HTR-8/SVneo (cell line): ENCODE data around the gene POLG2.
"Not testable (repeated sequence)": the region's sequence is repeated elsewhere in the genome, so short reads cannot be mapped to it uniquely, and the experiment has no call there.

Source experiments
- DNase-seq: peaks from one replicate; pipeline ENCODE4 v3.0.0; 2011; ENCODE audit warnings: low spot score, mixed read lengths; ENCODE audit not compliant: insufficient read length
- FAIRE-seq: peaks from 2 replicates; lab custom pipeline; 2011; peaks lifted over from hg19 to GRCh38; lab: Jason Lieb, UNC

Gene POLG2

GRCh38 chr17:64492481-64493109 lies 4.3 kb downstream of the POLG2 start:
- no peak for DNase-seq
- FAIRE-seq: no peak

GRCh38 chr17:64491994-64492393 lies 4.9 kb downstream of the POLG2 start:
- DNase-seq (no peak), FAIRE-seq (no peak)

- no peak for DNase-seq
- no peak for FAIRE-seq
Measured at GRCh38 chr17:64491034-64491860, 5.6 kb downstream of the POLG2 start.

- no peak for DNase-seq
- no peak for FAIRE-seq
Measured at GRCh38 chr17:64488301-64488700, 8.6 kb downstream of the POLG2 start.

GRCh38 chr17:64484380-64484779 lies 12.5 kb downstream of the POLG2 start:
- DNase-seq (no peak), FAIRE-seq (no peak)

GRCh38 chr17:64480951-64481350 lies 15.9 kb downstream of the POLG2 start:
- DNase-seq: no peak
- FAIRE-seq: no peak

- no peak for DNase-seq
- FAIRE-seq: no peak
Measured at GRCh38 chr17:64477849-64478248, 19.0 kb downstream of the POLG2 start.

- FAIRE-seq (no peak), DNase-seq (no peak)
Measured at GRCh38 chr17:64472564-64472963, 24.3 kb downstream of the POLG2 start.

- DNase-seq: no peak
- FAIRE-seq: no peak
Measured at GRCh38 chr17:64471440-64471839, 25.4 kb downstream of the POLG2 start.

- FAIRE-seq (no peak), DNase-seq (no peak)
Measured at GRCh38 chr17:64470625-64471024, 26.2 kb downstream of the POLG2 start.

GRCh38 chr17:64466834-64467233 lies 30.0 kb downstream of the POLG2 start:
- DNase-seq, FAIRE-seq: not testable (repeated sequence)

GRCh38 chr17:64466019-64466735 lies 30.7 kb downstream of the POLG2 start:
- FAIRE-seq (no peak), DNase-seq (no peak)

- DNase-seq (no peak), FAIRE-seq (no peak)
Measured at GRCh38 chr17:64461788-64462187, 35.1 kb downstream of the POLG2 start.

- FAIRE-seq (no peak), DNase-seq (no peak)
Measured at GRCh38 chr17:64460955-64461354, 35.9 kb downstream of the POLG2 start.

GRCh38 chr17:64459818-64460217 lies 37.0 kb downstream of the POLG2 start:
- not testable (repeated sequence) for FAIRE-seq, DNase-seq

- no peak for DNase-seq
Measured at GRCh38 chr17:64459284-64459747, 37.5 kb downstream of the POLG2 start.

GRCh38 chr17:64458756-64459155 lies 38.1 kb downstream of the POLG2 start:
- DNase-seq: no peak
- no peak for FAIRE-seq

More at GRCh38 chr17:64459284-64459747, 37.5 kb downstream of the POLG2 start:
- no peak for FAIRE-seq

GRCh38 chr17:64457156-64457555 lies 39.7 kb downstream of the POLG2 start:
- FAIRE-seq: no peak
- no peak for DNase-seq

GRCh38 chr17:64455993-64456885 lies 40.6 kb downstream of the POLG2 start:
- DNase-seq (no peak), FAIRE-seq (no peak)

- DNase-seq: no peak
Measured at GRCh38 chr17:64449545-64449944, 47.3 kb downstream of the POLG2 start.

More at GRCh38 chr17:64449545-64449944, 47.3 kb downstream of the POLG2 start:
- no peak for FAIRE-seq
